GM12878 (cell line): ENCODE measurements around the gene CDC16. TPM values are rescaled to one million over a fixed set of nuclear protein-coding genes. Genes with fewer than 3 reads are reported as not detected.

Experiments
- ATF7 ChIP-seq: fragments of 450-650 bp; IDR thresholded peaks from 2 replicates; pipeline ENCODE4 v1.6.1; 2016; ENCODE audit warnings: low read depth, mild to moderate bottlenecking
- BCL3 ChIP-seq: IDR thresholded peaks from 2 replicates; pipeline ENCODE4 v1.6.1; 2011; ENCODE audit warnings: borderline replicate concordance, low read depth, mild to moderate bottlenecking, moderate library complexity, low read length; ENCODE audit not compliant: insufficient read depth, poor library complexity, severe bottlenecking
- BHLHE40 ChIP-seq, 2 experiments: fragments of 450-650 bp in 1 of 2; IDR thresholded peaks; 2 replicates each; pipeline ENCODE4 v1.6.1; 2011 to 2017; ENCODE audit warnings: low read depth in 2 of 2, borderline replicate concordance in 1 of 2, improper control_type of control experiment in 1 of 2, low read length in 1 of 2, mild to moderate bottlenecking in 1 of 2
- BMI1 ChIP-seq: fragments of 450-650 bp; IDR thresholded peaks from 2 replicates; pipeline ENCODE4 v1.6.1; 2016; ENCODE audit warnings: mild to moderate bottlenecking, moderate library complexity, borderline replicate concordance
- CBFB ChIP-seq: IDR thresholded peaks from 2 replicates; pipeline ENCODE4 v1.6.1; 2016; ENCODE audit warnings: antibody characterized with exemption, low read depth
- CBX3 ChIP-seq: fragments of 200-600 bp; sonication (generic); IDR thresholded peaks from 2 replicates; pipeline ENCODE4 v1.6.1; 2016; ENCODE audit warnings: low read depth, borderline replicate concordance
- CBX5 ChIP-seq: sonication (generic); IDR thresholded peaks from 2 replicates; pipeline ENCODE4 v1.6.1; 2016; ENCODE audit warnings: low read depth, moderate library complexity, mild to moderate bottlenecking, inconsistent platforms
- CHD1 ChIP-seq: IDR thresholded peaks from 2 replicates; pipeline ENCODE4 v1.6.1; 2012; ENCODE audit warnings: low read depth, low read length, improper control_type of control experiment
- EGR1 ChIP-seq, 2 experiments: IDR thresholded peaks; 1 replicate in 1 of 2; 2 replicates in 1 of 2; pipeline ENCODE4 v1.6.1; 2011 to 2012; ENCODE audit warnings: low read depth in 2 of 2, low read length in 2 of 2, borderline replicate concordance in 1 of 2, mild to moderate bottlenecking in 1 of 2, moderate library complexity in 1 of 2
- GABPA ChIP-seq: IDR thresholded peaks from 2 replicates; pipeline ENCODE4 v1.6.1; 2014; ENCODE audit warnings: antibody characterized with exemption, low read depth, mild to moderate bottlenecking, inconsistent platforms
- HDAC6 ChIP-seq: fragments of 200-600 bp; sonication (generic); IDR thresholded peaks from one replicate; pipeline ENCODE4 v1.8.0; 2017; ENCODE audit warnings: antibody characterized with exemption; ENCODE audit not compliant: unreplicated experiment
- MTA2 ChIP-seq: fragments of 450-650 bp; IDR thresholded peaks from 2 replicates; pipeline ENCODE4 v1.6.1; 2016; ENCODE audit warnings: low read depth, mild to moderate bottlenecking, moderate library complexity
- NFYB ChIP-seq: IDR thresholded peaks from 2 replicates; pipeline ENCODE4 v1.6.1; 2011; ENCODE audit warnings: low read depth, mild to moderate bottlenecking, low read length, improper control_type of control experiment, moderate library complexity; ENCODE audit not compliant: insufficient read depth
- PBX3 ChIP-seq: IDR thresholded peaks from 2 replicates; pipeline ENCODE4 v1.6.1; 2011; ENCODE audit warnings: mild to moderate bottlenecking, low read depth, low read length, moderate library complexity; ENCODE audit not compliant: insufficient replicate concordance
- SMAD1 ChIP-seq: fragments of 450-650 bp; IDR thresholded peaks from 2 replicates; pipeline ENCODE4 v1.6.1; 2018; ENCODE audit warnings: mild to moderate bottlenecking, low read depth; ENCODE audit not compliant: partially characterized antibody
- SMC3 ChIP-seq: IDR thresholded peaks from 2 replicates; pipeline ENCODE4 v1.6.1; 2011; ENCODE audit warnings: low read length, improper control_type of control experiment, borderline replicate concordance
- SREBF1 ChIP-seq: IDR thresholded peaks from 2 replicates; pipeline ENCODE4 v1.6.1; 2012; ENCODE audit warnings: mild to moderate bottlenecking, low read length
- TBL1XR1 ChIP-seq: IDR thresholded peaks from 2 replicates; pipeline ENCODE4 v1.6.1; 2012; ENCODE audit warnings: low read depth, low read length, improper control_type of control experiment
- USF1 ChIP-seq: IDR thresholded peaks from 2 replicates; pipeline ENCODE4 v1.6.1; 2011; ENCODE audit warnings: borderline replicate concordance, low read depth, mild to moderate bottlenecking, moderate library complexity, mixed read lengths, low read length; ENCODE audit not compliant: insufficient read depth; ENCODE audit errors: extremely low read length
- USF2 ChIP-seq: IDR thresholded peaks from 2 replicates; pipeline ENCODE4 v1.6.1; 2011; ENCODE audit warnings: low read depth, low read length, improper control_type of control experiment, borderline replicate concordance
- ZNF592 ChIP-seq: fragments of 450-650 bp; IDR thresholded peaks from 2 replicates; pipeline ENCODE4 v1.6.1; 2017; ENCODE audit warnings: mild to moderate bottlenecking, moderate library complexity
- polyA plus RNA-seq, 11 experiments: library from polyadenylated mRNA; depleted of rRNA in 4 of 11; unstranded in 6 of 11; stranded (reverse) in 5 of 11; fragments of >200 nt; fragmentation: Nextera tagmentation in 4 of 11; fragmentation: Illumina TruSeq in 1 of 11; extraction: Ambion mirVana in 4 of 11; extraction: Trizol in 1 of 11; gene quantifications; 1 replicate in 1 of 11; 2 replicates in 10 of 11; pipeline versions ENCODE4 v1.2.1 to v1.2.3, GENCODE V29; 2011 to 2016; ENCODE audit warnings: inconsistent platforms in 2 of 11, missing spikeins in 2 of 11, low read depth in 1 of 11
- total RNA-seq, 4 experiments: library from RNA; depleted of rRNA in 3 of 4; stranded (reverse); fragments of >200 nt in 3 of 4; fragmentation: Illumina TruSeq in 1 of 4; extraction: Trizol in 1 of 4; gene quantifications; 2 replicates each; pipeline versions ENCODE4 v1.2.1 to v1.2.3, GENCODE V29; 2013 to 2021

Gene CDC16
- total and polyA plus RNA-seq, 10 of the 15 experiments (the other 5 are each of a cell fraction or from before 2014, with no cell fraction given), result 15.4 to 92.9 (median 31.4) TPM

GRCh38 chr13:114315074-114315785 lies 80.5 kb downstream of the CDC16 start (continued):
- TF ChIP-seq USF2 (no peak), CBX5 (no peak), MTA2 (0 out of 2 replicates have a peak, but pooled peaks have one; percentile 25), BCL3 (no peak), EGR1 (IDR thresholded peaks at IDR 0.05; ENCODE audit: borderline replicate concordance in 1 of 2, low read depth in 2 of 2, low read length in 2 of 2) (no peak), PBX3 (no peak), ZNF592 (no peak), SMC3 (no peak), CBX3 (no peak), ATF7 (no peak), GABPA (no peak), CBFB (no peak), CHD1 (no peak), SMAD1 (no peak), BHLHE40 (IDR thresholded peaks at IDR 0.05; ENCODE audit: borderline replicate concordance in 1 of 2, low read depth in 2 of 2, low read length in 1 of 2) (peak; percentile 80), TBL1XR1 (no peak), NFYB (0 out of 2 replicates have a peak, but pooled peaks have one; percentile 16), USF1 (no peak), SREBF1 (no peak), BMI1 (no peak), HDAC6 (no peak)
